ENCODE results near the gene RAD51B. TPM values are rescaled to one million over a fixed set of nuclear protein-coding genes. Genes with fewer than 3 reads are reported as not detected.

Gene RAD51B
- total RNA-seq, 1 donor, result 22.4 TPM

- no peak for DNase-seq (ENCODE audit: low read depth in 2 of 3, low spot score in 2 of 3)
These were observed 728.9 kb downstream of the RAD51B start for GRCh38 chr14:68548194-68549076.

- DNase-seq (ENCODE audit: low read depth in 2 of 3, low spot score in 2 of 3), result no peak
These were observed 730.7 kb downstream of the RAD51B start for GRCh38 chr14:68550338-68550715.

GRCh38 chr14:68551045-68551683, 731.6 kb downstream of the RAD51B start:
- no peak for DNase-seq (ENCODE audit: low read depth in 2 of 3, low spot score in 2 of 3)

GRCh38 chr14:68552075-68552474, 732.5 kb downstream of the RAD51B start:
- DNase-seq (ENCODE audit: low read depth in 2 of 3, low spot score in 2 of 3), result no peak

- peak in 1 of 3 donors; percentile 64 for DNase-seq (ENCODE audit: low read depth in 2 of 3, low spot score in 2 of 3)
These were observed 733.0 kb downstream of the RAD51B start for GRCh38 chr14:68552602-68553001.

GRCh38 chr14:68553311-68553710, 733.7 kb downstream of the RAD51B start:
- no peak for DNase-seq (ENCODE audit: low read depth in 2 of 3, low spot score in 2 of 3)

- DNase-seq (ENCODE audit: low read depth in 2 of 3, low spot score in 2 of 3), result no peak
These were observed 734.7 kb downstream of the RAD51B start for GRCh38 chr14:68554231-68554630.

- DNase-seq (ENCODE audit: low read depth in 2 of 3, low spot score in 2 of 3), result no peak
These were observed 736.7 kb downstream of the RAD51B start for GRCh38 chr14:68556253-68556652.

- peak in 1 of 3 donors; percentile 72 for DNase-seq (ENCODE audit: low read depth in 2 of 3, low spot score in 2 of 3)
These were observed 738.1 kb downstream of the RAD51B start for GRCh38 chr14:68557648-68558047.

- no peak for DNase-seq (ENCODE audit: low read depth in 2 of 3, low spot score in 2 of 3)
These were observed 738.5 kb downstream of the RAD51B start for GRCh38 chr14:68558096-68558495.

GRCh38 chr14:68559949-68560348, 740.4 kb downstream of the RAD51B start:
- DNase-seq (ENCODE audit: low read depth in 2 of 3, low spot score in 2 of 3), result no peak

GRCh38 chr14:68561531-68562007, 742.0 kb downstream of the RAD51B start:
- no peak for DNase-seq (ENCODE audit: low read depth in 2 of 3, low spot score in 2 of 3)

GRCh38 chr14:68562911-68563250, 743.3 kb downstream of the RAD51B start:
- DNase-seq (ENCODE audit: low read depth in 2 of 3, low spot score in 2 of 3), result no peak

- DNase-seq (ENCODE audit: low read depth in 2 of 3, low spot score in 2 of 3), result peak in 2 of 3 donors; percentile 48 to 75
These were observed 743.9 kb downstream of the RAD51B start for GRCh38 chr14:68563251-68564131.

GRCh38 chr14:68564191-68564825, 744.7 kb downstream of the RAD51B start:
- DNase-seq (ENCODE audit: low read depth in 2 of 3, low spot score in 2 of 3), result no peak

GRCh38 chr14:68564826-68565759, 745.5 kb downstream of the RAD51B start:
- DNase-seq (ENCODE audit: low read depth in 2 of 3, low spot score in 2 of 3), result no peak

GRCh38 chr14:68566075-68566474, 746.5 kb downstream of the RAD51B start:
- no peak for DNase-seq (ENCODE audit: low read depth in 2 of 3, low spot score in 2 of 3)

GRCh38 chr14:68568907-68569897, 749.6 kb downstream of the RAD51B start:
- no peak for DNase-seq (ENCODE audit: low read depth in 2 of 3, low spot score in 2 of 3)

All from hematopoietic multipotent progenitor cell (in vitro differentiated cells).